Activated T-helper 2 cell treated with anti-CD3 and anti-CD28 coated beads, Interferon-gamma antibody, Interleukin-2, Interleukin-4, amounts not matched to agents 10 μg/mL and 5 μg/mL and 100 μg/mL, durations not matched to agents 14 hours and 24 hours and 36 hours (primary cell): ENCODE measurements around the gene MRPL47. TPM values are rescaled to one million over a fixed set of nuclear protein-coding genes. Genes with fewer than 3 reads are reported as not detected.

Source experiments
- DNase-seq: peaks from one replicate; pipeline ENCODE4 v3.0.0; 2021; ENCODE audit warnings: low spot score
- H3K27ac Mint-ChIP-seq: one replicate; pipeline ENCODE4 v1.8.0; 2021; ENCODE audit warnings: mixed read lengths
- H3K27me3 Mint-ChIP-seq: one replicate; pipeline ENCODE4 v1.8.0; 2021; ENCODE audit warnings: low read depth, mixed read lengths
- H3K36me3 Mint-ChIP-seq: one replicate; pipeline ENCODE4 v1.8.0; 2021; ENCODE audit warnings: low read depth, mixed read lengths
- H3K4me1 Mint-ChIP-seq: one replicate; pipeline ENCODE4 v1.8.0; 2021; ENCODE audit warnings: low read depth, mixed read lengths
- H3K4me3 Mint-ChIP-seq: one replicate; pipeline ENCODE4 v1.8.0; 2021; ENCODE audit warnings: low read depth, mild to moderate bottlenecking, moderate library complexity, mixed read lengths
- H3K9me3 Mint-ChIP-seq: one replicate; pipeline ENCODE4 v1.8.0; 2021; ENCODE audit warnings: mixed read lengths
- intact Hi-C: fragments of 100-400 bp; cut with micrococcal nuclease; formaldehyde crosslinking; loops from one replicate; pipeline ENCODE4 v1.15.1; 2023
- total RNA-seq: library from RNA; stranded (reverse); gene quantifications from 2 replicates; pipeline ENCODE4 v1.2.3, GENCODE V29; 2022

Gene MRPL47
- total RNA-seq, 1 donor from 2014 or later, result 61.2 TPM

DNA sequence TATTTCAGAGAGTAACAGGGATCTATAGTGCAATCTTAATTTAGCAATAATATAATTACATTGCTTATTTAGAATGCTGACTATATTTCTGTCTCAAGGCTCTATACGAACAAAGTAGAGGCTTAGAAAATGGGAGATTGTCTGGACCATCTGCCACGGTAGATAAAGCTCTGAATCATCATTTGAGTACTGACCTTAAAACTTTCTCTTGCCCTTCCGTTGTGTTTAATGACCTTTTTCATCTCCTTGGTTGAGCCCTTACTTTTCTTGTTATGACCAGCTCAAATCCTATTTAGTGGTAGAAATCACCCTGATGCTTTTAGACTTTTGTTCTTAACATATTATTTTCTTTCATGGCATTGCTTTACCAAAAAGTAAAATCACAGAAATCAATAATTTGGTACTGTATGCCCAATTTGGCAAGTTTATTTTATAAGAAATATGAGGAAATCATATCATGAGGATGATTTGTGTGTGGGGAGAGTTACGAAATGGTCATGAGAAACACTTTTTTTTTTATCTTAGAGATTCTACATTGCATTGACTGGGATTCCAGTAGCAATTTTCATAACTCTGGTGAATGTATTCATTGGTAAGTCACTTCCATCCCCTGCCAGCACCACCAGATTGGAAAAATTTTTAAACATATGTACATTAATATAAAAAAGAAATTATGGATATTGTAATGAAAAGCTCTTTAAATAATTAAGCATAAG, 11.2 kb upstream of the MRPL47 start:
- no peak for DNase-seq
- H3K27ac Mint-ChIP-seq, result no peak overlapping the region
- H3K4me1 Mint-ChIP-seq, result peaks cover 17% of the 10 kb centered on the region
- H3K27me3 Mint-ChIP-seq, result no peaks in the 10 kb centered on the region
- H3K9me3 Mint-ChIP-seq, result no peaks in the 10 kb centered on the region
- H3K36me3 Mint-ChIP-seq, result peaks cover 48% of the 10 kb centered on the region
- intact Hi-C loops, result no loop called here
- H3K4me3 Mint-ChIP-seq, result no peak overlapping the region

DNA sequence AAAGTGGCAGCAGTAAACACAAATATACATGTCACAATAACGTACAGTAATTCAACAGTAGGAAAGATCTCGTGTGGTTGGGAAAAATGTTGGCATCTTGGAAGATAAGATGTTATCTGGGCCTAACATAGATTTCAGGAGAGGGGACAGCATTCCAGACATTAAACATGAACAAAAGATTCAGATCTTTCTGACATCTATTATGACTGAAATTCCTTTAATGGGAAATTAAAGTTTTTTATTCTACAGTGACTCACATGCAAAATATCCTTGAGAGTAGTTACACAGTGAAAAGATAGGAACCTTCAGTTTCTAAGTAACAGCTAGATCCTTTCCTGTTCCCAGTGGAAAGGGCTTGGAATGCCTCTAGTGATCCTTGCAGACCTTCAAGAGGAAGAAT, 9.4 kb upstream of the MRPL47 start:
- Mint-ChIP-seq H3K4me1 (peaks cover 27% of the 10 kb centered on the region), H3K36me3 (peaks cover 40% of the 10 kb centered on the region), H3K9me3 (no peaks in the 10 kb centered on the region), H3K27me3 (no peaks in the 10 kb centered on the region), H3K27ac (no peak overlapping the region), H3K4me3 (no peak overlapping the region)
- intact Hi-C loops, result no loop called here
- no peak for DNase-seq

DNA sequence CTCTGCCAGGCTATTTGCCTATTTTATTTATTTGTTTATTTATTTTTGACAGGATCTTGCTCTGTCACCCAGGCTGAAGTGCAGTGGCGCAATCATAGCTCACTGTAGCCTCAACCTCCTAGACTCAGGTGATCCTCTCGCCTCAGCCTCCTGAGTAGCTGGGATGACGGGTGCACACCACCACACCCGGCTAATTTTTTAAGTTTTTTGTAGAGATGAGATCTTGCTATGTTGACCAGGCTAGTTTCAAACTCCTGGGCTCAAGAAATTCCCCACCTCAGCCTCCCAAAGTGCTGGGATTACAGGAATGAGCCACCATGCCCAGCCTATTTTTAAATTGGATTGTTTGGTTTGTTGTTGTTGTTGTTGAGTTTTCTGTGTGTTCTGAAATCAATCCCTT, 5.6 kb upstream of the MRPL47 start:
- H3K4me1 Mint-ChIP-seq, result peaks cover 45% of the 10 kb centered on the region
- DNase-seq, result no peak
- H3K27me3 Mint-ChIP-seq, result no peaks in the 10 kb centered on the region
- no peak overlapping the region for H3K4me3 Mint-ChIP-seq
- no peaks in the 10 kb centered on the region for H3K9me3 Mint-ChIP-seq
- peaks cover 32% of the 10 kb centered on the region for H3K36me3 Mint-ChIP-seq
- H3K27ac Mint-ChIP-seq, result peak overlapping the region; percentile 97
- intact Hi-C loops, result no loop called here

DNA sequence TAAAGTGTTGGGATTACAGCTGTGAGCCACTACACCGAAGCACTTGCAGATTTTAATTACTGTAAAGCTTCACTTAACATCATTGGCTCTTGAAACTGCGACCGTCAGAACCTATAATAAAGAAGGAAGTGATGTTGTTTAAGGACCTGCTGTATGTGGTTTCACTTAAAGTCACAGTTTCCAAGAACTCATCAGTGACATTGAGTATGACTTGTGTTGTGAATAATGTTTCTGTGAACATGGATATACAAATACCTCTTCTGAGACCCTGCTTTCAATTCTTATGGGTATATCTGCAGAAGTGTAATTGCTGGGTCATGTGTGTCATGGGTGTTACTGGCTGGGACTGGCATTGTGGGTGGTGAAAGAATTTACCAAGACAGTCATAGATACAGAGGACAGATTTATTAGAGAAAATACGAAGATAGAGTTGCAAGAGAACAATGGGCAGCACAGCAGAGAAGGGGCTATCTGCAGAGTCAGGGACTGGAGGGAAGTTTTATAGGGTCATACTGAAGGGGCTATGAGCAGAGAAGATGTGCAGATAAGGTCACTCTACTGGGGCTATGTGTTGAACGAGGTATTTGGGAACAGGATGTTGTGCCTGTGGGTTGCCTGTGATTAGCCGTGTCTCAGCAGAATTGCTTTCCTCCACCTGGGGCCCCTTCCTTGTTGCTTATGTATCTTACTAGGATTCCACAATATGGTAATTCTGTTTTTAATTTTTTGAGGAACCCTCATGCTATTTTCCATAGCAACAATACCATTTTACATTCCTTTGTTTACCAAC, 4.7 kb upstream of the MRPL47 start:
- intact Hi-C loops, result loop anchor here (1.0 to 5.0 kb wide), 5 partner anchors 35 to 993 kb away; partner anchors contain the start of genes ACTL6A, TTC14, USP13 and ZNF639
- H3K4me1 Mint-ChIP-seq, result peaks cover 47% of the 10 kb centered on the region
- peak overlapping the region; percentile 74 for H3K4me3 Mint-ChIP-seq
- no peaks in the 10 kb centered on the region for H3K9me3 Mint-ChIP-seq
- H3K27ac Mint-ChIP-seq, result peak overlapping the region; percentile 97
- H3K27me3 Mint-ChIP-seq, result no peaks in the 10 kb centered on the region
- DNase-seq, result peak; percentile 25
- H3K36me3 Mint-ChIP-seq, result peaks cover 32% of the 10 kb centered on the region

DNA sequence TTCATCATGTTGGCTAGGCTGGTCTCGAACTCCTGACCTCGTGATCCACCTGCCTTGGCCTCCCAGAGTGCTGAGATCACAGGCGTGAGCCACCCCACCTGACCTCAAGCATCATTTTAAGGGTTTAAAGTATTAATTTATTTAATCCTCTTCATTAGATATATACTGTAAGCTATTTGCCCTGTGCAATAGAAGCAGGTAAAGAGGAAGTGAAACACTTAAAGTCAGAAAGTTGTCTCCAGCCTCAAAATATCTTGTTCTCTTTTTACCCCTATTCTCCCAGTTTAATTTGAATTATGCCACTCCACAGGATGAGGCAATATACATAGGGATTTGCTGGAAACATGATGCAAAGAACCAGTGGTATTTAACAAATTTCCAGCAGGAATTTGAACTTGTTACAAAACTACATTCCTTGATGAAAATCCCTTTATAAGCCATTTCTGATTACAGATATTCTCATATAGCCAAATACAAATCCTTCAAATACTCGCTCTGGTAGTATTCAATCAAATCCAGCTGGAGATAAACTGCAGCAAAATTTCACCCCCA, 2.2 kb upstream of the MRPL47 start:
- H3K4me1 Mint-ChIP-seq, result peaks cover 37% of the 10 kb centered on the region
- H3K4me3 Mint-ChIP-seq, result peak overlapping the region; percentile 51
- H3K27ac Mint-ChIP-seq, result no peak overlapping the region
- peaks cover 27% of the 10 kb centered on the region for H3K36me3 Mint-ChIP-seq
- no peaks in the 10 kb centered on the region for H3K27me3 Mint-ChIP-seq
- intact Hi-C loops, result loop anchor here (5.0 kb wide), 1 partner anchor 996 kb away; the partner anchor contains the start of gene TTC14
- H3K9me3 Mint-ChIP-seq, result no peaks in the 10 kb centered on the region
- DNase-seq, result no peak

DNA sequence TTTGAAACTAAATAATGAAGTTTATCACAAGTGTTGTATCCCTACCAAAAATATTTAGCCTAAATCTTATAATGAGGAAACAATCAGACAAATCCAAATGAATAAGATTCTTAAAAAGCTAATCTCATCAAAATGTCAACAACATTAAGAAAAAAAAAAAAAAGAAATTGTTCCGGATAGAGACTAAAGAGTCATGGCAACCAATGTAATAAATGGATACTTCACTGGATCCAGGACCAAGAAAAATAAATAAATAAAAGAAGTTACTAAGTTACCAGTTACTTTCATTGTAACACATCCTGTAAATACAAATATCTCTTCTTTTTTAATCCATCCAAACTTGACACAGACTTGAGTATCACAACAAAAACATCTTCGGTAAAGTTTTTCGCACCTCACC, 607 bp downstream of the MRPL47 start:
- H3K27me3 Mint-ChIP-seq, result no peaks in the 10 kb centered on the region
- intact Hi-C loops, result loop anchor here (1.0 to 5.0 kb wide), 6 partner anchors 42 to 532 kb away; partner anchors contain the start of genes ACTL6A, MFN1, PIK3CA and USP13
- H3K9me3 Mint-ChIP-seq, result no peaks in the 10 kb centered on the region
- peak overlapping the region; percentile 99 for H3K4me3 Mint-ChIP-seq
- peak overlapping the region; percentile 99 for H3K27ac Mint-ChIP-seq
- DNase-seq, result no peak
- H3K36me3 Mint-ChIP-seq, result peaks cover 34% of the 10 kb centered on the region
- H3K4me1 Mint-ChIP-seq, result peaks cover 25% of the 10 kb centered on the region

DNA sequence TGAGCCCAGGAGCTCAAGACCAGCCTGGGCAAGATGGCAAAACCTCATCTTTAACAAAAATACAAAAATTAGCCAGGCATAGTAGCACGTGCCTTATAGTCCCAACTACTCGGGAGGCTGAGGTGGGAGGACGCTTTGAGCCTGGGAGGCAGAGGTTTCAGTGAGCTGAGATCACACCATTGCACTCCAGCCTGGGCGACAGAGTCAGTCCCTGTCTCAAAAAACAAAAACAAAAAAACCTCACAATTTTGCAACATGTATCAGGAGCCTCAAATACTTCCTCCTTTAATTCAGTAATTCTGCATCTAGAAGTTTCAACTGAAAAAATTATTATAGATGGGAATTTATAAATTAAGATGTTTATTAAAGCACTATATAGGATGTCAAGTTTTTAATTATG, 1.1 kb downstream of the MRPL47 start:
- Mint-ChIP-seq H3K4me3 (peak overlapping the region; percentile 99), H3K36me3 (peaks cover 37% of the 10 kb centered on the region), H3K27ac (peak overlapping the region; percentile 99), H3K4me1 (peaks cover 22% of the 10 kb centered on the region), H3K27me3 (no peaks in the 10 kb centered on the region), H3K9me3 (no peaks in the 10 kb centered on the region)
- no peak for DNase-seq
- intact Hi-C loops, result loop anchor here (5.0 kb wide), 1 partner anchor 531 kb away; the partner anchor contains the start of gene ZMAT3

DNA sequence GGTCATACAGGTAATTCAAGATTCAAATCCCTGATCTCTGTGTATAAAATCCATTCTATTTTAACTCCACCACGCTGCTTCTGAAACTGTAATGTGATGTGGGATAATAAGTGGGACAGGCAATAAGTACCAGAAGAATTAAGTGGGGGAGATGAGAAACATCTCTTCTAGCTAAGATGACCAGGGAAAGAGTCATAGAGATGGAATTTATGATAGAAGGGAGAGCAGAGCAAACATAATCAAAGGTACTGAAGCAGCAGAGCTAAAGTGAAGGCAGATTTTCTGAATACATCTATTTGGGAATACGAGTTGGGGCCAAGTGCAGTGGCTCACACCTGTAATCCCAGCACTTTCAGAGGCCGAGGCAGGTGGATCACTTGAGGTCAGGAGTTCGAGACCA, 4.9 kb downstream of the MRPL47 start:
- H3K9me3 Mint-ChIP-seq, result no peaks in the 10 kb centered on the region
- no peak overlapping the region for H3K4me3 Mint-ChIP-seq
- DNase-seq, result no peak
- no peak overlapping the region for H3K27ac Mint-ChIP-seq
- H3K4me1 Mint-ChIP-seq, result peaks cover 6% of the 10 kb centered on the region
- intact Hi-C loops, result no loop called here
- no peaks in the 10 kb centered on the region for H3K27me3 Mint-ChIP-seq
- peaks cover 58% of the 10 kb centered on the region for H3K36me3 Mint-ChIP-seq

DNA sequence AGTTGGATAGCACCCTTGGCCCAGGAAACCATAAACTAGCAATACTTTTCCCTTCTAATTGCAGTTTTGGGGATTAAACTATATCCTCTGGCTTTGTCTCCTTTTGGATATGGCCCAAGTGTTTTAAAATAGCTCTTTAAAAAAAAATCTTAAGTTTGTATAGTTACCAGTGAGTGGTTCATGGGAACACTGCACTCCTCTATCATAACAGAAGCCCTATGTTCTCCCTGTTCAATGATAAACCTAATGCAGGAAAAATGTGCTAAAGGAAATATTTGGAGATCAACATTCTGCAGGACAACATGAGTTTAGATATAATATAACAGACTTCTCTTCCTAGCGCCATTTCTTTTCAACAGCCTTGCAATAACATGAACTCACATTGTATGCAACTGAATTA, 13.1 kb downstream of the MRPL47 start:
- intact Hi-C loops, result no loop called here
- peaks cover 65% of the 10 kb centered on the region for H3K36me3 Mint-ChIP-seq
- H3K27me3 Mint-ChIP-seq, result no peaks in the 10 kb centered on the region
- DNase-seq, result no peak
- no peak overlapping the region for H3K4me3 Mint-ChIP-seq
- peaks cover 2% of the 10 kb centered on the region for H3K4me1 Mint-ChIP-seq
- H3K9me3 Mint-ChIP-seq, result no peaks in the 10 kb centered on the region
- no peak overlapping the region for H3K27ac Mint-ChIP-seq

DNA sequence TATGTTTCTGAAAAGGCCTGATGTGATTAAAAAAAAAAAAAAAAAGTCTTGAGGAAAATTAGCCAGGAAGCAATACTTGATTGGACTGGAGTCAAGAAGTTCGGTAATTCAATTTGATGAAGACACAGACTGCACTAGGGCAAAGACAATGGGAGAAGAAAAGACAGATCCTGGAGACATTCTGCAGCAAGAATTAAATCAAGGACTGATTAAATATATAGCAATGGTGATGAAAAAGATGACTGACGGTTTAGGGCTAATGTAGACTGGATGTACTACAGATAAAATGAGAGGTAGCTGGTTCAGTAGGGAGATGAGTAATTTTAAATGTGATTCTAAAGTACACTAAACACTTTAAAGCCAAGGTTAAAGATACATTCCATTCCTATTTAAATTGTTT, 13.8 kb downstream of the MRPL47 start:
- Mint-ChIP-seq H3K36me3 (peaks cover 68% of the 10 kb centered on the region), H3K9me3 (no peaks in the 10 kb centered on the region), H3K4me1 (peaks cover 2% of the 10 kb centered on the region), H3K27me3 (no peaks in the 10 kb centered on the region), H3K4me3 (no peak overlapping the region), H3K27ac (no peak overlapping the region)
- DNase-seq, result no peak
- intact Hi-C loops, result no loop called here

DNA sequence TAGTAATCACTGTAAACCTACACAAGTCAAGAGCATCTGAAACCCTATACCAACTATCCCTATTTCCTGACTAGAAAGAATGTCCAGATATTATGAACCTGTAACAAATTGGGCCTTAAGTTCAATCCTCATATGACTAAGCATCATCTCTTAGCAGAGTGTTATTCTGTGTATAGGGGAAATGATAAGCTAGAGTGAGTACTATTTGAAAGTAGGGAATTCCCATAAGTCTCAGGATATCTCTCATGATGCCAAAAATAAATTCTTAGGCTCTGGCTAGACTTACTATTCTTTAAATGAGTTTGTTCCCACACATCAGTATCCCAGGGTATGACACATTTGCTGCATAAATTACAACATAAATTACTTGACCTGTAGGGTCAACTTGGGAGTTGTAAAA, 15.3 kb downstream of the MRPL47 start:
- intact Hi-C loops, result no loop called here
- H3K27me3 Mint-ChIP-seq, result no peaks in the 10 kb centered on the region
- H3K27ac Mint-ChIP-seq, result peak overlapping the region; percentile 0

DNA sequence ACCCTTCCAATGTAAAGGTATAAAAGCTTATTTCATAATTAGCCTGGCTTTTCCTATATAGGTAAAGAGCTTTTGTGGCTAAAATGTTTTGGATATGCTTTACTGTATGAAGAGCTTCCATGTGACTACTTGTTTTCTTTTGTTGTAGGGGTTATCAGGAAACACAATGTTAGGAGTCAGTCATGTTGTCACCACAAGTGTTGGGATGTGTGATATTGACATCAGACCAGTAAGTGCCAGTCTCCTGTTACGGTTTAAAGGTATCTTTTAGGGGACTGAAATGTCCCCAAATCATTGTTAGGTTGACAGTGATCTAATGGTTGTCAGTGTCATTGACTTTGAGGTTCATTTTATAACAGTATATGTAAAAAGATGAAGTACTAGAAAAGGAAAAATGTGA, 23.4 kb downstream of the MRPL47 start:
- H3K27ac Mint-ChIP-seq, result no peak overlapping the region
- intact Hi-C loops, result no loop called here
- H3K9me3 Mint-ChIP-seq, result no peaks in the 10 kb centered on the region
- no peaks in the 10 kb centered on the region for H3K4me1 Mint-ChIP-seq
- no peak for DNase-seq
- no peak overlapping the region for H3K4me3 Mint-ChIP-seq
- H3K27me3 Mint-ChIP-seq, result no peaks in the 10 kb centered on the region
- H3K36me3 Mint-ChIP-seq, result peaks cover 60% of the 10 kb centered on the region

More for the DNA sequence above, 15.3 kb downstream of the MRPL47 start:
- H3K4me1 Mint-ChIP-seq, result peaks cover 2% of the 10 kb centered on the region
- peaks cover 64% of the 10 kb centered on the region for H3K36me3 Mint-ChIP-seq
- DNase-seq, result no peak
- H3K9me3 Mint-ChIP-seq, result no peaks in the 10 kb centered on the region
- H3K4me3 Mint-ChIP-seq, result no peak overlapping the region

DNA sequence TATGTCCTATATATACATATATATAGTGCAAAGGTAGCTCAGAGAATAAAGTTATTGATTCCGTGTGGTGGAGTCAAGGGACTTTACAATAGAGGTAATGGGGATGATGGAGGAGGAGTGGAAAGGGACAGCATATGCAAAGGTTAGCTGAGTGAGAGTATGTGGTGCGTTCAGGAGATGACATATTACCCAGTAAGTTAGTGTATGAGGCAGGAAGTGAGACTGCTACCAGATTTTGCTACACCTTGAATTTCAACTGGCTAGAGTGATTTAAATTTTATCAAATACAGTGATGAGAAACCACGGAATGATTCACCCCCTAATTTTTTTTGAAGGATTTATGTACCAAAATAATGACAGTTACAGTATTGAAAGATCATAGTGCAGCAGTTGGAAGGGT, 38.9 kb downstream of the MRPL47 start:
- H3K36me3 Mint-ChIP-seq, result peaks cover 21% of the 10 kb centered on the region
- peaks cover 30% of the 10 kb centered on the region for H3K4me1 Mint-ChIP-seq
- H3K27ac Mint-ChIP-seq, result peak overlapping the region; percentile 86
- H3K27me3 Mint-ChIP-seq, result peaks cover 4% of the 10 kb centered on the region
- DNase-seq, result no peak
- peak overlapping the region; percentile 27 for H3K4me3 Mint-ChIP-seq
- intact Hi-C loops, result loop anchor here (1.0 kb wide), 1 partner anchor 87 kb away; no protein-coding TSS in a partner anchor
- no peaks in the 10 kb centered on the region for H3K9me3 Mint-ChIP-seq
